ENCODE measurements around the gene PPP1R14B.

The PPP1R14B gene

DNA sequence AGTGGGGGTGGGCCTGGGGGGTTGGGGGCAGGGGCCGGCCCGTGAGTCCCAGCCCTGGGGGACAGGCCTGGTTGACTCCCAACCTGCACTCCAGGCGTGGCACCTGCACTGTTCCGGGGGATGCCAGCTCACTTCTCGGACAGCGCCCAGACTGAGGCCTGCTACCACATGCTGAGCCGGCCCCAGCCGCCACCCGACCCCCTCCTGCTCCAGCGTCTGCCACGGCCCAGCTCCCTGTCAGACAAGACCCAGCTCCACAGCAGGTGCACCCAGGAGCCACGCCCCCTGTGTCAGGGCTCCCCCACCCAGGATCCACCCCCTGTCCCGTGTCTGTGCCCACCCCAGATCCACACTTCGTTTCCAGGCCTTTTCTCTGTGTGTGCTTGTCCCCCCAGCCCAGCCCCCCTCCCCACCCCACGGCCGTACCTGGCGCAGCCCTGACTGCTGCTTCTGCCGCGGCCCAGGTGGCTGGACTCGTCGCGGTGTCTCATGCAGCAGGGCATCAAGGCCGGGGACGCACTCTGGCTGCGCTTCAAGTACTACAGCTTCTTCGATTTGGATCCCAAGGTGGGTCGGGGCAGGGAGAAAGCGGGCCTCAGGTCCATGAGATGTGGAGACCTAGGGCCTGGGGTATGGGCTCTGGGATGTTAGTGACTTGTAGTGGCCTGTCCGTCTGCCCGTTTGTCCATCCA, 35.4 kb downstream of the PPP1R14B start:
- POLR2A ChIA-PET, result interaction anchor here (0.5 to 1.2 kb wide), 3 partner anchors 13 to 30 kb away, joined by 3 read pairs; partner anchors contain the start of gene FKBP2
- Histone ChIP-seq H3K9me3 (ENCODE audit: control extremely low read depth in 1 of 5, control insufficient read depth in 4 of 5, insufficient read depth in 2 of 5, low read depth in 1 of 5, low read length in 4 of 5) (no peaks in the 10 kb centered on the region), H3K27ac (ENCODE audit: insufficient read depth in 1 of 2, low read depth in 1 of 2, low read length in 2 of 2, poor library complexity in 1 of 2, severe bottlenecking in 2 of 2) (peak overlapping the region in 1 of 2 experiments; percentile 49), H3K27me3 (replicated peaks in 2 of 5; ENCODE audit: control insufficient read depth in 4 of 5, insufficient read depth in 5 of 5, low read length in 4 of 5) (no peaks in the 10 kb centered on the region), H3K4me1 (ENCODE audit: control extremely low read depth in 1 of 4, control insufficient read depth in 4 of 4, insufficient read depth in 4 of 4, low read length in 3 of 4) (peaks cover 0 to 32% (median 29%) of the 10 kb centered on the region in 4 experiments), H3K4me3 (ENCODE audit: control insufficient read depth in 1 of 7, extremely low read depth in 1 of 7, insufficient read depth in 4 of 7, low read depth in 2 of 7, low read length in 6 of 7) (no peak overlapping the region), H3K36me3 (ENCODE audit: control insufficient read depth in 4 of 4, insufficient read depth in 4 of 4, low read length in 3 of 4) (peaks cover 12 to 61% (median 41%) of the 10 kb centered on the region in 4 experiments)
- no peak for DNase-seq
- WGBS (ENCODE audit: insufficient coverage), result 93% methylated on average over 17 of the region's 30 CpGs
- CTCF ChIA-PET, result interaction anchor here (1.0 to 15.6 kb wide), 2 partner anchors 9 to 127 kb away, joined by 3 to 321 read pairs; partner anchors contain the start of genes NUDT22 and TRPT1

DNA sequence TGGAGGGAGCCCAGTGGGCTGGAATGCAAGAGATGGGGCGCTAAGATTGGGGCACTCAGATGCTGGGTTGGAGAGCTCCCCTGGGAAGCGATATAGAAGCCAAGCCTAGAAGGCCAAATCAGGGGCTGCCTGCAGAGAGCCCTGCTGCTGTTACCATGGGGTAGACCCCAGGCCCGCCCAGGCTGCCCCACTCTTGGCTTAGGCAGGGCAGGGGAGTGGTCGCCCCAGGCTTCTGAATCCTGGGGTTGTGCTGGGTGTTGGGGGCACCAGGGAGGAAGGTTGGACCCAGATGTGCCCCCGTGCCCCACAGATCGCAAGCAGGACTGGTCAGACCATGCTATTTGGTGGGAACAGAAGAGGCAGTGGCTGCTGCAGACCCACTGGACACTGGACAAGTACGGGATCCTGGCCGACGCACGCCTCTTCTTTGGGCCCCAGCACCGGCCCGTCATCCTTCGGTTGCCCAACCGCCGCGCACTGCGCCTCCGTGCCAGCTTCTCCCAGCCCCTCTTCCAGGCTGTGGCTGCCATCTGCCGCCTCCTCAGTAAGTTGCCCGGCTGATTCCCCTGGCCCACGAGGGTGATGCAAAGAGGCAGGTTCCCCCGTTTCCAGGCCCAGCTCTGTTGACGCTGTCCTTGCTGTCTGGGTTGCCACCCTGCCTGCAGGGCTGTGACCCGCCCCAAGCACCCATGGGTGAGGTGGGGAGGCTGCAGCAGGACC, 36.3 kb downstream of the PPP1R14B start:
- POLR2A ChIA-PET, result interaction anchor here (0.5 to 1.0 kb wide), 2 partner anchors 9 to 31 kb away, joined by 3 read pairs; partner anchors contain the start of gene FKBP2

DNA sequence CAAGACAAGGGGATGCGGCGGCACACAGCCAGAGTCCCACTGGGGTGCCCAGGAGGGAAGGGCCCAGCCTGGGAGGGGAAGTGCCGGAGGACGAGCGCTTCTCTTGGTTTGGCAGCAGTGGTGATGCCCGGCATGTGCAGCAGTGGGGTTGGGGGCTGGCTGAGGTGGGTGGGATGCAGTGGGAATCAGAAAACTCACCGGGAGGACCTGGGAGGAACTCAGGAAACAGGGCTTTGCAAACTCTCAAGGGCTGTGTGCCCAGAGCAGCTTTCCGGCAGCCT, 37.2 kb downstream of the PPP1R14B start:
- no peaks in the 10 kb centered on the region for H3K9me3 ChIP-seq (ENCODE audit: control extremely low read depth in 1 of 5, control insufficient read depth in 4 of 5, insufficient read depth in 2 of 5, low read depth in 1 of 5, low read length in 4 of 5)
- ChIA-PET POLR2A (interaction anchor here (1.2 kb wide), 1 partner anchor 8 kb away, joined by 4 read pairs; no protein-coding TSS in a partner anchor), CTCF (interaction anchor here (1.6 to 15.6 kb wide), 5 partner anchors 11 to 93 kb away, joined by 7 to 321 read pairs (median 123); partner anchors contain the start of genes CATSPERZ, DNAJC4, ESRRA and FKBP2)
- H3K36me3 ChIP-seq (ENCODE audit: control insufficient read depth in 4 of 4, insufficient read depth in 4 of 4, low read length in 3 of 4), result peaks cover 9 to 52% (median 35%) of the 10 kb centered on the region in 4 experiments
- no peaks in the 10 kb centered on the region for H3K27me3 ChIP-seq (replicated peaks in 2 of 5; ENCODE audit: control insufficient read depth in 4 of 5, insufficient read depth in 5 of 5, low read length in 4 of 5)
- 76% methylated on average over 7 of the region's 8 CpGs for WGBS (ENCODE audit: insufficient coverage)
- no peak overlapping the region for H3K4me3 ChIP-seq (ENCODE audit: control insufficient read depth in 1 of 7, extremely low read depth in 1 of 7, insufficient read depth in 4 of 7, low read depth in 2 of 7, low read length in 6 of 7)
- no peak for DNase-seq
- peaks cover 5 to 50% (median 47%) of the 10 kb centered on the region in 4 experiments for H3K4me1 ChIP-seq (ENCODE audit: control extremely low read depth in 1 of 4, control insufficient read depth in 4 of 4, insufficient read depth in 4 of 4, low read length in 3 of 4)
- peak overlapping the region in 1 of 2 experiments; percentile 95 for H3K27ac ChIP-seq (ENCODE audit: insufficient read depth in 1 of 2, low read depth in 1 of 2, low read length in 2 of 2, poor library complexity in 1 of 2, severe bottlenecking in 2 of 2)

More for the DNA sequence above, 36.3 kb downstream of the PPP1R14B start:
- peaks cover 5 to 41% (median 37%) of the 10 kb centered on the region in 4 experiments for H3K4me1 ChIP-seq (ENCODE audit: control extremely low read depth in 1 of 4, control insufficient read depth in 4 of 4, insufficient read depth in 4 of 4, low read length in 3 of 4)
- peaks cover 12 to 59% (median 41%) of the 10 kb centered on the region in 4 experiments for H3K36me3 ChIP-seq (ENCODE audit: control insufficient read depth in 4 of 4, insufficient read depth in 4 of 4, low read length in 3 of 4)
- DNase-seq, result no peak
- H3K27me3 ChIP-seq (replicated peaks in 2 of 5; ENCODE audit: control insufficient read depth in 4 of 5, insufficient read depth in 5 of 5, low read length in 4 of 5), result no peaks in the 10 kb centered on the region
- no peak overlapping the region for H3K4me3 ChIP-seq (ENCODE audit: control insufficient read depth in 1 of 7, extremely low read depth in 1 of 7, insufficient read depth in 4 of 7, low read depth in 2 of 7, low read length in 6 of 7)
- no peak overlapping the region for H3K27ac ChIP-seq (ENCODE audit: insufficient read depth in 1 of 2, low read depth in 1 of 2, low read length in 2 of 2, poor library complexity in 1 of 2, severe bottlenecking in 2 of 2)
- CTCF ChIA-PET, result interaction anchor here (1.0 to 15.6 kb wide), 5 partner anchors 10 to 127 kb away, joined by 3 to 321 read pairs (median 123); partner anchors contain the start of genes CATSPERZ, ESRRA, FKBP2 and NUDT22
- H3K9me3 ChIP-seq (ENCODE audit: control extremely low read depth in 1 of 5, control insufficient read depth in 4 of 5, insufficient read depth in 2 of 5, low read depth in 1 of 5, low read length in 4 of 5), result no peaks in the 10 kb centered on the region
- 97% methylated on average over 22 of the region's 24 CpGs for WGBS (ENCODE audit: insufficient coverage)

DNA sequence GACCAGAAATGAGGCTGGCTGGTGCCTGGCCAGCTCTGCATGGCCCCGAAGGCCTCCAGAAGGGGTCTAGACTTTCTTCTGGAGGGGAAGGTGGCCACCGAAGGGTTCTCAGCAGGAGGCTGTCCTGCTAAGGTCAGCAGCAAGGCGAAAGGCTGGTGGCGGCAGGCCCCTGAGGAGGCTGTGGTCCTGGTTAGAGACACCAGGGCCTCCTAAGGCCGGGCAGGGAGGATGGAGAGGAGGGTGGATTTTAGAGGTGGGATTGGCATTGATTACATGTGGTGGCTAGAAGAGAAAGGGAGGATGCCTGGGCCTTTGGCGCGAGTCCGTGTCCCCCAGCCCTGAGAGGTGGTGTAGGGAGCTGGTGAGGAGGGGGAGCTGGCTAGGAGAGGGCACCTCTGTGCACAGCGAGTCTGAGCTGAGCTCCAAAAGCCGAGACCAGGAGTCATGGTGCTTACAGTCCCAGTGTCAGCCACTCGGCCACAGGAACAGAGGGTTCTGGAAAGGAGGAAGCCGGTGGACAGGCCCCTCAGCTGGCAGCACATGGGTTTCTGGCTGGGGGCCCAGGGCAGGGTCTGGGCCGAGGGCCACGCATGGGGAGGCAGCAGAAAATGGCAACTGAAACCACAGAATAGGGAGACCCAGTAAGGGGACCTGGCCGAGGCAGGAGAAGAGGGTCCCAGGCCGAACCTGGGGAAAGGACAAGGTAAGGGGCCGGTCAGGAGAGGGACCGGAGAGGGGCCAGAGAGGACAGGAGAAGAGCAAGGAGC, 37.8 kb downstream of the PPP1R14B start:
- CTCF ChIA-PET, result interaction anchor here (1.6 to 15.6 kb wide), 7 partner anchors 11 to 94 kb away, joined by 7 to 321 read pairs (median 88); partner anchors contain the start of genes CATSPERZ, DNAJC4, ESRRA and FKBP2
- peak overlapping the region; percentile 89 to 95 for H3K27ac ChIP-seq (ENCODE audit: insufficient read depth in 1 of 2, low read depth in 1 of 2, low read length in 2 of 2, poor library complexity in 1 of 2, severe bottlenecking in 2 of 2)
- POLR2A ChIA-PET, result interaction anchor here (1.2 to 5.3 kb wide), 4 partner anchors 8 to 96 kb away, joined by 4 to 74 read pairs (median 27); partner anchors contain the start of genes ESRRA, FKBP2 and PPP1R14B
- H3K27me3 ChIP-seq (replicated peaks in 2 of 5; ENCODE audit: control insufficient read depth in 4 of 5, insufficient read depth in 5 of 5, low read length in 4 of 5), result no peaks in the 10 kb centered on the region
- H3K36me3 ChIP-seq (ENCODE audit: control insufficient read depth in 4 of 4, insufficient read depth in 4 of 4, low read length in 3 of 4), result peaks cover 9 to 55% (median 37%) of the 10 kb centered on the region in 4 experiments
- H3K9me3 ChIP-seq (ENCODE audit: control extremely low read depth in 1 of 5, control insufficient read depth in 4 of 5, insufficient read depth in 2 of 5, low read depth in 1 of 5, low read length in 4 of 5), result no peaks in the 10 kb centered on the region
- H3K4me3 ChIP-seq (ENCODE audit: control insufficient read depth in 1 of 7, extremely low read depth in 1 of 7, insufficient read depth in 4 of 7, low read depth in 2 of 7, low read length in 6 of 7), result peak overlapping the region in 4 of 7 experiments; percentile 77 to 94 (median 90)
- H3K4me1 ChIP-seq (ENCODE audit: control extremely low read depth in 1 of 4, control insufficient read depth in 4 of 4, insufficient read depth in 4 of 4, low read length in 3 of 4), result peaks cover 5 to 55% (median 52%) of the 10 kb centered on the region in 4 experiments
- WGBS (ENCODE audit: insufficient coverage), result 77% methylated on average over 17 of the region's 18 CpGs
- DNase-seq, result no peak

DNA sequence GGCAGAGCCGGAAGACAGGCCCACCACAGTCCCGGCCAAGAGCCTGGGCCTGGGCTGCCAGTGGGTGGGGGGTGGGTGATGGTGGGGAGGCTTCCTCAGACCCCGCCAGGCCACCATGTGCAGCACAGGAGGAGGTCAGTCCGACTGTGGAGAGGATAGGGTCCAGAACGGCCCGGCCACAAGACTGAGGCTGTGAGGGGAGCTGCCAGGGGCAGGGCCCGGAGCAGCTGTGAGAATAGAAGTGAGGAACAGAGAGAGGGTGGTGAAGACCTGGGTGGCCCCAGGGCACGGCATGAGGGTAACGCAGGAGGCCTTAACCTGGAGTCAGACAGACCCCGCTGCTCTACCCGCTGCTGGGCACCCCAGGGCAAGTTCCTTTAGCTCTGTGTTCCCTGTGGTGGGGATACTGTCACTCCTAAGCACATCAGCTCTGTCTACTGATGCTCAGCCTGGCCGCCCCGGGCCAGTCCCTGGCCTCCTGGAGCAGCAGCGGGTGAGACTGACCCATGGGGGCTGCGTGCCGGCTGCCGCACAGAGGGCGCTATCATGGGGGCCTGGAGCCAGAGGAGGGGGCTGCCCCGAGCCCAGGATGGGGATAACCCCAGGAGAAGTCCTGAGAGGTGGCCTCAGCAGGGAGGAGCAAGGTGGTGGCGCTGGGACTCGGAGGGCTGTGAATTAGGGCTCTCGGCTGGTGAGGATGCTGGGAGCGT, 38.5 kb downstream of the PPP1R14B start:
- CTCF ChIA-PET, result interaction anchor here (1.1 to 15.6 kb wide), 9 partner anchors 12 to 123 kb away, joined by 5 to 321 read pairs (median 58); partner anchors contain the start of genes CATSPERZ, DNAJC4, ESRRA and FKBP2

More for the DNA sequence above, 38.5 kb downstream of the PPP1R14B start:
- peak overlapping the region; percentile 36 to 94 (median 84) for H3K4me3 ChIP-seq (ENCODE audit: control insufficient read depth in 1 of 7, extremely low read depth in 1 of 7, insufficient read depth in 4 of 7, low read depth in 2 of 7, low read length in 6 of 7)
- WGBS (ENCODE audit: insufficient coverage), result 45% methylated on average over 20 of the region's 23 CpGs
- H3K4me1 ChIP-seq (ENCODE audit: control extremely low read depth in 1 of 4, control insufficient read depth in 4 of 4, insufficient read depth in 4 of 4, low read length in 3 of 4), result peaks cover 5 to 55% (median 53%) of the 10 kb centered on the region in 4 experiments
- peaks cover 9 to 58% (median 41%) of the 10 kb centered on the region in 4 experiments for H3K36me3 ChIP-seq (ENCODE audit: control insufficient read depth in 4 of 4, insufficient read depth in 4 of 4, low read length in 3 of 4)
- no peaks in the 10 kb centered on the region for H3K9me3 ChIP-seq (ENCODE audit: control extremely low read depth in 1 of 5, control insufficient read depth in 4 of 5, insufficient read depth in 2 of 5, low read depth in 1 of 5, low read length in 4 of 5)
- no peak for DNase-seq
- H3K27ac ChIP-seq (ENCODE audit: insufficient read depth in 1 of 2, low read depth in 1 of 2, low read length in 2 of 2, poor library complexity in 1 of 2, severe bottlenecking in 2 of 2), result peak overlapping the region; percentile 89 to 95
- POLR2A ChIA-PET, result interaction anchor here (0.6 to 5.9 kb wide), 11 partner anchors 9 to 109 kb away, joined by 3 to 74 read pairs (median 20); partner anchors contain the start of genes DNAJC4, ESRRA, FKBP2 and NUDT22
- no peaks in the 10 kb centered on the region for H3K27me3 ChIP-seq (replicated peaks in 2 of 5; ENCODE audit: control insufficient read depth in 4 of 5, insufficient read depth in 5 of 5, low read length in 4 of 5)

Data from common myeloid progenitor, CD34-positive (primary cell).